Subcutaneous abdominal adipose tissue (tissue), 5 donors: ENCODE results near the gene CFAP43.
"Not testable (repeated sequence)": the region's sequence is repeated elsewhere in the genome, so short reads cannot be mapped to it uniquely, and the experiment has no call there.

ENCODE experiments used
- H3K27ac ChIP-seq: one replicate; pipeline ENCODE4 v1.7.0; 2013; ENCODE audit warnings: low read depth, mild to moderate bottlenecking, inconsistent platforms, low read length, moderate library complexity
- H3K27me3 ChIP-seq, 5 donors: one replicate each; pipeline ENCODE4 v1.7.0; 2013; ENCODE audit warnings: low read length in 5 of 5, inconsistent platforms in 1 of 5; ENCODE audit not compliant: control insufficient read depth in 5 of 5, insufficient read depth in 4 of 5
- H3K36me3 ChIP-seq, 5 donors: one replicate each; pipeline ENCODE4 v1.7.0; 2013; ENCODE audit warnings: low read length in 5 of 5; ENCODE audit not compliant: control insufficient read depth in 5 of 5, insufficient read depth in 5 of 5
- H3K4me1 ChIP-seq, 5 donors: one replicate each; pipeline ENCODE4 v1.7.0; 2013; ENCODE audit warnings: low read length in 5 of 5, mild to moderate bottlenecking in 3 of 5, moderate library complexity in 1 of 5; ENCODE audit not compliant: control insufficient read depth in 5 of 5, insufficient read depth in 5 of 5
- H3K4me3 ChIP-seq, 5 donors: one replicate each; pipeline ENCODE4 v1.7.0; 2013; ENCODE audit warnings: low read length in 5 of 5, low read depth in 1 of 5
- H3K9ac ChIP-seq, 5 donors: one replicate each; pipeline ENCODE4 v1.7.0; 2013; ENCODE audit warnings: low read length in 5 of 5, mild to moderate bottlenecking in 4 of 5, moderate library complexity in 3 of 5
- H3K9me3 ChIP-seq, 5 donors: one replicate each; pipeline ENCODE4 v1.7.0; 2013; ENCODE audit warnings: low read length in 5 of 5; ENCODE audit not compliant: control insufficient read depth in 5 of 5
- donor health status: healthy.
- donor health status: healthy.
- donor health status: healthy.
- donor health status: healthy.
- donor health status: healthy.

CFAP43 gene

DNA sequence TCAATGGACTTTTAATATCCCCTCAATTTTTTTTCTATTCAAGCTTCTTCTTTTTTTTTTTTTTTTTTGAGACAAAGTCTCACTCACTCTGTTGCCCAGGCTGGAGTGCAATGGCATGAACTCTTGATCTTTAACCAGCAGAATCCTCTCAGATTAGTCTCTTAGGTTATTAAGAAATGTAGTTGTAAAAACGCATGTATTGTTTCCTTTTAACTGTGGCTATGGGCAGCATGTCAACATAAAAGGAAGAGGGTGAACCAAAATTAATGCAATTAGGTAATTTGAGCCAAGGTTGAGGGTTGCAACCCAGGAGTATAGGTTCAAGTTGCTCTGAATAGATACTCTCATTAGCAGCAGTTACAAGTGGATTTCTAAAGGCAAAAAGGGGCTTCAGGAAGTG, 18.2 kb upstream of the CFAP43 start:
- Histone ChIP-seq H3K4me1 (peaks cover 0 to 16% (median 8%) of the 10 kb centered on the region in 5 donors), H3K27ac (no peak overlapping the region), H3K4me3 (no peak overlapping the region), H3K9ac (no peak overlapping the region), H3K9me3 (no peaks in the 10 kb centered on the region), H3K27me3 (no peaks in the 10 kb centered on the region), H3K36me3 (no peaks in the 10 kb centered on the region)

DNA sequence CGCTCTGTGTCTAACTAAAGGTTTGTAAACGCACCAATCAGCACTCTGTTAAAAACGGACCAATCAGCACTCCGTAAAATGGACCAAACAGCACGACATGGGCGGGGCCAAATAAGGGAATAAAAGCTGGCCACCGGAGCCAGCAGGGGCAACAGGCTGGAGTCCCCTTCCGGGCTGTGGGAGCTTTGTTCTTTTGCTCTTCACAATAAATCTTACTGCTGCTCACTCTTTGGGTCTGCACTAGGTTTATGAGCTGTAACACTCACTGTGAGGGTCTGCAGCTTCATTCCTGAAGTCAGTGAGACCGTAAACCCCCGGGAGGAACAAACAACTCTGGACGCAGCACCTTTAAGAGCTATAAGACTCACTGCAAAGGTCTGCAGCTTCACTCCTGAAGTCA, 16.8 kb upstream of the CFAP43 start:
- not testable (repeated sequence) for H3K4me1 ChIP-seq, H3K4me3 ChIP-seq, H3K9ac ChIP-seq, H3K27me3 ChIP-seq, H3K36me3 ChIP-seq, H3K9me3 ChIP-seq, H3K27ac ChIP-seq

DNA sequence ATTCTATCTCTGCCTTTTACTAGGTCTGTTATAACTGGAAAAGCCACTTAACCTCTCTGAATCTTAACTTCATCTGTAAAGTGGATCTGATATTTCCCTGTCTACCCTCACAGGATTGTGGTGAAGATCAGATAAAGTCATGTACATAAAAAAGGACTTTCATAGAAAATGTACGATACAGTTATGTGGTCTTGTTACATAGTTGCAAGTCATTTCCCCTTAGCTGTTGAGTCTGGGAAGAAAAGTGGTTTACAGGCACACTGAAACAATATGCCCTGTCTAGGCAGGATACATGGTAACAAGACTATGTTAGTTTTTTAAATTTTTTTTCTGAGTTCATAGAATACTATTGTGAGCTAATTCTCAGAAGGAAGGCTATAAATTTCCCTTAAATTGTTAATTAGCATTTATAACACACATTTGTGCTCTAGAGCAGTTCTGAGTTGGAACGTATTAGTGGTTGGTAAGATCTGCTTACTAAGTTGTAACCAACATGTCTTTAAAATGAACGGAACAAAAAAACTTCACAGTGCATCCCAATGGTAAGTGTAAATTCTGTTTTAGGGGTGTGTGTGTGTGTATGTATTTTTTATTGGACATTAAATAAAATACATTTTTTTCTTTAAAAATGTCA, 15.5 kb upstream of the CFAP43 start:
- Histone ChIP-seq H3K4me3 (no peak overlapping the region), H3K27ac (no peak overlapping the region), H3K9me3 (no peaks in the 10 kb centered on the region), H3K36me3 (no peaks in the 10 kb centered on the region), H3K27me3 (no peaks in the 10 kb centered on the region), H3K4me1 (no peaks in the 10 kb centered on the region), H3K9ac (no peak overlapping the region)

DNA sequence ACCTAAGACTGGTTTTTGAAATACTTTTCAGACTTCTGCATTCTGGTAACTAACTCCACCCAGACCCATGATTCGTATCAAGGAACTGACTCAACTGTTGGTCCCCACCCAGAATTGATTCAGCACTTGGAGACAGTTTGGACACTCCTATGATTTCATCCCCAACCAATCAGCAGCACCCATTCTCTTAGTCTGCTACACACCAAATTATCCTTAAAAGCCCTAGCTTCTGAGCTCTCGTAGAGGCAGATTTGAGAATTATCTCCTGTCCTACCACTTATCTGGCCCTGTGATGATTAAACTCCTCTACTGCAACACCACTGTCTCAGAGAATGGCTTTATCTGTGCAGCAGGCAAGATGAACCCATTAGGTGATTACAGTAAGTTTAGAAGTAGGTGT, 14.8 kb upstream of the CFAP43 start:
- no peaks in the 10 kb centered on the region for H3K36me3 ChIP-seq
- no peaks in the 10 kb centered on the region for H3K9me3 ChIP-seq
- H3K4me3 ChIP-seq = no peak overlapping the region
- no peak overlapping the region for H3K27ac ChIP-seq
- H3K27me3 ChIP-seq = no peaks in the 10 kb centered on the region
- no peaks in the 10 kb centered on the region for H3K4me1 ChIP-seq
- H3K9ac ChIP-seq = no peak overlapping the region

GRCh38 chr10:104245066-104245632, 13.0 kb upstream of the CFAP43 start:
- H3K9ac ChIP-seq = no peak overlapping the region
- H3K9me3 ChIP-seq = no peaks in the 10 kb centered on the region
- no peak overlapping the region for H3K4me3 ChIP-seq
- H3K4me1 ChIP-seq = no peaks in the 10 kb centered on the region
- no peak overlapping the region for H3K27ac ChIP-seq
- H3K27me3 ChIP-seq = no peaks in the 10 kb centered on the region
- no peaks in the 10 kb centered on the region for H3K36me3 ChIP-seq

GRCh38 chr10:104243512-104243911, 11.3 kb upstream of the CFAP43 start:
- H3K9me3 ChIP-seq = no peaks in the 10 kb centered on the region
- no peak overlapping the region for H3K4me3 ChIP-seq
- H3K9ac ChIP-seq = no peak overlapping the region
- H3K4me1 ChIP-seq = no peaks in the 10 kb centered on the region
- no peaks in the 10 kb centered on the region for H3K27me3 ChIP-seq
- H3K27ac ChIP-seq = no peak overlapping the region
- H3K36me3 ChIP-seq = no peaks in the 10 kb centered on the region

- not testable (repeated sequence) for H3K27me3 ChIP-seq, H3K9ac ChIP-seq, H3K4me3 ChIP-seq, H3K36me3 ChIP-seq, H3K27ac ChIP-seq, H3K4me1 ChIP-seq, H3K9me3 ChIP-seq
Observed at GRCh38 chr10:104243009-104243408, 10.8 kb upstream of the CFAP43 start.

- Histone ChIP-seq H3K9me3 (no peaks in the 10 kb centered on the region), H3K27me3 (no peaks in the 10 kb centered on the region), H3K9ac (no peak overlapping the region), H3K36me3 (no peaks in the 10 kb centered on the region), H3K27ac (no peak overlapping the region), H3K4me3 (no peak overlapping the region), H3K4me1 (no peaks in the 10 kb centered on the region)
Observed at GRCh38 chr10:104242545-104242944, 10.4 kb upstream of the CFAP43 start.

GRCh38 chr10:104240078-104240477, 7.9 kb upstream of the CFAP43 start:
- Histone ChIP-seq H3K36me3 (no peaks in the 10 kb centered on the region), H3K9me3 (peaks cover 0 to 3% (median 0%) of the 10 kb centered on the region in 5 donors), H3K27me3 (peaks cover 0 to 2% (median 0%) of the 10 kb centered on the region in 5 donors), H3K9ac (no peak overlapping the region), H3K4me1 (no peaks in the 10 kb centered on the region), H3K27ac (no peak overlapping the region), H3K4me3 (no peak overlapping the region)

DNA sequence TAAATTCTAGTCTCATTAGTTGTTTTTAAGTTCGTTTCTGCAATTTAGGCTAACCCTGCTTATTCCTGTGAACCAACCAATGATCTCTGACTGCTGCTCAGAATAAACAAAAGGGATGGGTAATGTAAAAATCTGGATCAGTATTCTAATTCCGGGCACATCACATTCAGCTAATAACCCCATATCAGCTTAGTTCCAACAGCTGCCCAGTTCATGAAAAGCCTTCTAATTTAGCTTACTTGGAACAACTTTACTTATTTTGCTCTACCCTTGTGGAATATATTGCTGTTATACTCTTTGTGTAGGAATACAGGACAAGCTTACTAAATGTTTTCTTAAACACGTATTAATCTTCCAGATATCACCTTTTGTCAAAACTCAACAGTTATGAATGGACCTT, 3.6 kb upstream of the CFAP43 start:
- H3K27ac ChIP-seq = no peak overlapping the region
- peaks cover 0 to 14% (median 11%) of the 10 kb centered on the region in 5 donors for H3K4me1 ChIP-seq
- no peak overlapping the region for H3K9ac ChIP-seq
- H3K27me3 ChIP-seq = peaks cover 0 to 2% (median 0%) of the 10 kb centered on the region in 5 donors
- peaks cover 0 to 4% (median 0%) of the 10 kb centered on the region in 5 donors for H3K9me3 ChIP-seq
- no peaks in the 10 kb centered on the region for H3K36me3 ChIP-seq
- H3K4me3 ChIP-seq = no peak overlapping the region
